Stimulated activated naive CD8-positive, alpha-beta T cell treated with anti-CD3 and anti-CD28 coated beads, Interleukin-15, Interleukin-2, amounts not matched to agents 100 U/mL and 50 U/mL, for 24 hours (primary cell): ENCODE results near the gene TMEM45A.

Experiments
- ATAC-seq: fragments of 150-1000 bp; cut with Tn5 transposase; one replicate; pipeline ENCODE4 v1.10.0; 2021
- DNase-seq: peaks from one replicate; pipeline ENCODE4 v3.0.0; 2021

TMEM45A gene

GRCh38 chr3:100613721-100614390, 121.4 kb downstream of the TMEM45A start:
- ATAC-seq = no peak
- DNase-seq = no peak

GRCh38 chr3:100614941-100615340, 122.5 kb downstream of the TMEM45A start:
- no peak for ATAC-seq
- DNase-seq = no peak

- ATAC-seq = no peak
- no peak for DNase-seq
These were observed 123.3 kb downstream of the TMEM45A start for GRCh38 chr3:100615684-100616083.

DNA sequence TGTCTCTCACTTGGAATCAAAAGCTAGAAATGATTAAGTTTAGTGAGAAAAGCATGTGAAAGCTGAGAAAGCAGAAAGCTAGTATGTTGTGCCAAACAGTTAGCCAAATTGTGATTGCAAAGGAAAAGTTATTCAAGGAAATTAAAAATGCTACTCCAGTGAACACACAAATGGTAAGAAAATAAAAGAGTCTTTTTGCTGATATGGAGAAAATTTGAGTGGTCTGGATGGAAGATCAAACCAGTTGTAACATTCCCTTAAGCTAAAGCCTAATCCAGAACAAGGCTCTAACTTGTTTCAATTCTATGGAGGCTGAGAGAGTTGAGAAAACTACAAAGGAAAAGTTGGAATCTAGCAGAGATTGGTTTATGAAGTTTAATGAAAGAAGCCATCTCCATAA, 128.8 kb downstream of the TMEM45A start:
- ATAC-seq (no peak), DNase-seq (no peak)
